PC-3 (cell line): Measurements from ENCODE around the gene NTN1. TPM values are rescaled to one million over a fixed set of nuclear protein-coding genes. Genes with fewer than 3 reads are reported as not detected.

Experiments
- ATAC-seq: fragments of 200-7000 bp; cut with Tn5 transposase; 2 replicates; pipeline ENCODE4 v1.9.1; 2020; ENCODE audit warnings: mild to moderate bottlenecking, moderate library complexity
- BruUV-seq: library from RNA; stranded (reverse); fragments of 400-500 nt; replicated peaks from 2 replicates; lab custom pipeline; 2021; lab: Mats Ljungman, UMichigan
- CTCF ChIA-PET: fragments of 300-600 bp; sonication (Branson Sonifier 250); formaldehyde crosslinking; loops from one replicate; lab custom pipeline; 2022; ENCODE audit warnings: antibody characterized with exemption; lab: Charles Lee
- POLR2A ChIA-PET: fragments of 300-600 bp; sonication (Branson Sonifier 250); formaldehyde crosslinking; loops from one replicate; lab custom pipeline; 2022; ENCODE audit warnings: antibody characterized with exemption; ENCODE audit not compliant: unreplicated experiment; lab: Charles Lee
- DNase-seq: peaks from one replicate; pipeline ENCODE4 v3.0.0-alpha.2; 2015
- H2AFZ ChIP-seq: fragments of 300-600 bp; sonication (generic); 2 replicates; pipeline ENCODE4 v1.6.0; 2016; ENCODE audit warnings: antibody characterized with exemption, low read length
- H3F3A ChIP-seq: fragments of 300-600 bp; sonication (generic); one replicate; pipeline ENCODE4 v1.6.0; 2017; ENCODE audit warnings: antibody characterized with exemption, low read length, control low read depth, mild to moderate bottlenecking; ENCODE audit not compliant: unreplicated experiment
- H3K27ac ChIP-seq: fragments of 300-600 bp; sonication (generic); 2 replicates; pipeline ENCODE4 v1.5.1; 2016; ENCODE audit warnings: mild to moderate bottlenecking, low read length
- H3K27me3 ChIP-seq: fragments of 300-600 bp; sonication (generic); 2 replicates; pipeline ENCODE4 v1.6.1; 2016; ENCODE audit warnings: low read length, mixed read lengths
- H3K36me3 ChIP-seq: fragments of 300-600 bp; sonication (generic); 2 replicates; pipeline ENCODE4 v1.6.1; 2016; ENCODE audit warnings: low read depth, mixed run types, low read length, mixed read lengths
- H3K4me1 ChIP-seq: fragments of 300-600 bp; sonication (generic); 2 replicates; pipeline ENCODE4 v1.5.1; 2016; ENCODE audit warnings: low read length; ENCODE audit not compliant: insufficient read depth
- H3K4me2 ChIP-seq: fragments of 300-600 bp; sonication (generic); 2 replicates; pipeline ENCODE4 v1.6.0; 2016; ENCODE audit warnings: low read length
- H3K4me3 ChIP-seq: fragments of 300-600 bp; sonication (generic); 2 replicates; pipeline ENCODE4 v1.5.1; 2016; ENCODE audit warnings: mild to moderate bottlenecking, low read length, mixed read lengths
- H3K79me2 ChIP-seq: fragments of 300-600 bp; sonication (generic); 2 replicates; pipeline ENCODE4 v1.6.1; 2017; ENCODE audit warnings: low read length, mixed read lengths
- H3K9ac ChIP-seq: fragments of 300-600 bp; sonication (generic); 2 replicates; pipeline ENCODE4 v1.6.0; 2016; ENCODE audit warnings: mild to moderate bottlenecking, low read length
- H3K9me2 ChIP-seq: fragments of 300-600 bp; sonication (generic); replicated peaks from 2 replicates; pipeline ENCODE4 v1.6.1; 2016; ENCODE audit warnings: mixed run types, low read length, mixed read lengths
- H3K9me3 ChIP-seq: fragments of 300-600 bp; sonication (generic); 2 replicates; pipeline ENCODE4 v1.6.1; 2016; ENCODE audit warnings: low read length, mixed read lengths
- H4K20me1 ChIP-seq: fragments of 300-600 bp; sonication (generic); 2 replicates; pipeline ENCODE4 v1.6.1; 2016; ENCODE audit warnings: low read length, mixed read lengths
- EZH2 ChIP-seq: fragments of 300-600 bp; sonication (generic); IDR thresholded peaks from one replicate; pipeline ENCODE4 v1.6.1; 2017; ENCODE audit warnings: antibody characterized with exemption, mild to moderate bottlenecking, low read length; ENCODE audit not compliant: unreplicated experiment
- EZH2phosphoT487 ChIP-seq: fragments of 300-600 bp; sonication (generic); IDR thresholded peaks from 2 replicates; pipeline ENCODE4 v1.6.1; 2018; ENCODE audit warnings: mild to moderate bottlenecking, antibody characterized with exemption, low read length, borderline replicate concordance
- intact Hi-C: fragments of 100-400 bp; cut with micrococcal nuclease; formaldehyde crosslinking; loops from 2 replicates; pipeline ENCODE4 v1.9.0; 2023
- total RNA-seq: library from RNA; depleted of rRNA; stranded (reverse); fragments of >200 nt; gene quantifications from 2 replicates; pipeline ENCODE4 v1.2.3, GENCODE V29; 2014
- TF ChIP-seq, protein P1 (sequence below): fragments of 300-600 bp; sonication (generic); conservative IDR thresholded peaks from 2 replicates; pipeline ENCODE4 v1.5.1; 2017; ENCODE audit warnings: antibody characterized with exemption, low read depth, mild to moderate bottlenecking, low read length

NTN1 gene
- total RNA-seq, 1 experiment from 2014 or later = 0.22 TPM

DNA sequence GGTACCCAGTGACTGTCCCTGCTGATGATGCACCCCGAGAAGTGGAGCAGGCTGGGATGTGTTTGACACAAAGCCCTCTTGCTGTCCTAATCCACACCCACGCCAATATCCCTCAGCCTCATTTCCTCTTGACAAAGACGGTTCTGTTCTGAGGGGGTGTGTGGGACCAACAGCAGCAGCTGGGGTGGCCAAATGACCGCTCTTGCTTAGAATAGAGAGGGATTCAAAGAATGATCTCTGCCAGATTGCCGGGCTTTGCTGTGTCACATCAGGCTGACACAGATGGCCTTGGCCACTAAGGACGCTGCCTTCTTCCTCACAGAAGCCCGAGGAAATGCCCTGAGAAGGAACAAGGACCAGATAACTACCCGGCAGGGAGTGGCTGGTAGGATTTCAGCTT is 250.7 kb downstream of the NTN1 start:
- no peak for DNase-seq
- no peaks in the 10 kb centered on the region for H3K4me1 ChIP-seq
- intact Hi-C loops = no loop called here

DNA sequence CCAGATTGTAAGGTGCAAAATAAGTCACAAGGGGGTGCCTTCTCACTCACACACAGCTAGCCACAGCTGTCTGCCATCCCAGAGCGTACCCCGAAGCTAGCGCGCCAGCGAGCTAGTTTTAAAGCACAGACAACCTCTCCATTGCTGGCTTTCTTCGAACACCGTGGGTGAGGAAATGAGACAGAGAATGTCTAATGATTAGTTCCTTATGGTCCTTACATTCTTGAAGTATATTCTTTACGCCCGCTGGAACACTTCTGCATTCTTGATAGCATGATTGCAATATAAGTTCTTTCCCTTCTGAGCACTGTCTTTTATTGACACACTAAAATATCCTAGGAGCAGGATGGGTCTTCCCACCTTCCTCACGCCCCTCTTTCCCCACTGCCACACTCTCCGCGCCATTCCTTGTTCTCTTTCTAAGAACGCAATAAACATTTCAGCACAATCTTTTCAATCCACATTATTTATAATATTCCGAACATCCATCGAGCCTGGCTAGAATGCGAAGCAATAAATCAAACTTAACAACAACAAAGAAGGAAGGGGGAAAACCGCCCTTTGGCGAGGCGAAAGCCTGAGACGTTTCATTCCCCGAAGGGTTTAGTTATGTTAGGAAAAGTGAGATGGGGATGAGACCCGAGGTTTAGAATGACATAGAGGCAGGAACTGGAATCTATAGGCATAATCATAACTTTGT is 251.3 kb downstream of the NTN1 start:
- H3K9me2 ChIP-seq = no peaks in the 10 kb centered on the region
- CTCF ChIA-PET = no interaction called here

More for the DNA sequence above, 250.7 kb downstream of the NTN1 start:
- H3K9me3 ChIP-seq = no peaks in the 10 kb centered on the region
- ChIA-PET POLR2A (no interaction called here), CTCF (no interaction called here)
- H4K20me1 ChIP-seq = no peaks in the 10 kb centered on the region
- H3K9me2 ChIP-seq = no peaks in the 10 kb centered on the region
- no peaks in the 10 kb centered on the region for H3K79me2 ChIP-seq
- no peak overlapping the region for H3K27ac ChIP-seq
- H3K4me3 ChIP-seq = no peak overlapping the region
- no peak overlapping the region for H3K9ac ChIP-seq
- no peak for TF ChIP-seq EZH2phosphoT487
- TF ChIP-seq, protein P1, sequence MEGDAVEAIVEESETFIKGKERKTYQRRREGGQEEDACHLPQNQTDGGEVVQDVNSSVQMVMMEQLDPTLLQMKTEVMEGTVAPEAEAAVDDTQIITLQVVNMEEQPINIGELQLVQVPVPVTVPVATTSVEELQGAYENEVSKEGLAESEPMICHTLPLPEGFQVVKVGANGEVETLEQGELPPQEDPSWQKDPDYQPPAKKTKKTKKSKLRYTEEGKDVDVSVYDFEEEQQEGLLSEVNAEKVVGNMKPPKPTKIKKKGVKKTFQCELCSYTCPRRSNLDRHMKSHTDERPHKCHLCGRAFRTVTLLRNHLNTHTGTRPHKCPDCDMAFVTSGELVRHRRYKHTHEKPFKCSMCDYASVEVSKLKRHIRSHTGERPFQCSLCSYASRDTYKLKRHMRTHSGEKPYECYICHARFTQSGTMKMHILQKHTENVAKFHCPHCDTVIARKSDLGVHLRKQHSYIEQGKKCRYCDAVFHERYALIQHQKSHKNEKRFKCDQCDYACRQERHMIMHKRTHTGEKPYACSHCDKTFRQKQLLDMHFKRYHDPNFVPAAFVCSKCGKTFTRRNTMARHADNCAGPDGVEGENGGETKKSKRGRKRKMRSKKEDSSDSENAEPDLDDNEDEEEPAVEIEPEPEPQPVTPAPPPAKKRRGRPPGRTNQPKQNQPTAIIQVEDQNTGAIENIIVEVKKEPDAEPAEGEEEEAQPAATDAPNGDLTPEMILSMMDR = no peak
- no peak for TF ChIP-seq EZH2
- no peak overlapping the region for H3K4me2 ChIP-seq
- BruUV-seq = no TSS peak
- no peaks in the 10 kb centered on the region for H3K27me3 ChIP-seq
- ATAC-seq = no peak
- no peak overlapping the region for H2AFZ ChIP-seq
- no peaks in the 10 kb centered on the region for H3F3A ChIP-seq
- H3K36me3 ChIP-seq = no peaks in the 10 kb centered on the region

More for the DNA sequence above, 251.3 kb downstream of the NTN1 start:
- H3K79me2 ChIP-seq = no peaks in the 10 kb centered on the region
- ATAC-seq = no peak
- no peaks in the 10 kb centered on the region for H3K4me1 ChIP-seq
- no peak for DNase-seq
- POLR2A ChIA-PET = no interaction called here
- no peaks in the 10 kb centered on the region for H4K20me1 ChIP-seq
- intact Hi-C loops = no loop called here
- H3K9ac ChIP-seq = no peak overlapping the region
- H3F3A ChIP-seq = no peaks in the 10 kb centered on the region
- H3K4me2 ChIP-seq = no peak overlapping the region
- no peaks in the 10 kb centered on the region for H3K9me3 ChIP-seq
- no TSS peak for BruUV-seq
- H3K27me3 ChIP-seq = no peaks in the 10 kb centered on the region
- H2AFZ ChIP-seq = no peak overlapping the region
- no peak overlapping the region for H3K27ac ChIP-seq
- no peak overlapping the region for H3K4me3 ChIP-seq
- TF ChIP-seq EZH2 = no peak
- TF ChIP-seq EZH2phosphoT487 = no peak
- TF ChIP-seq, protein P1 = no peak
- no peaks in the 10 kb centered on the region for H3K36me3 ChIP-seq
